HT1080 (cell line): ENCODE data around the gene PDZD2. TPM values are rescaled to one million over a fixed set of nuclear protein-coding genes. Genes with fewer than 3 reads are reported as not detected.
"Not testable (repeated sequence)": the region's sequence is repeated elsewhere in the genome, so short reads cannot be mapped to it uniquely, and the experiment has no call there.

ENCODE experiments used
- DNase-seq: peaks from one replicate; pipeline ENCODE4 v3.0.0-alpha.2; 2015; ENCODE audit warnings: low read depth
- polyA plus RNA-seq, 2 experiments: library from polyadenylated mRNA; depleted of rRNA; stranded (reverse); fragments of >200 nt; gene quantifications; 2 replicates each; pipeline ENCODE4 v1.2.3, GENCODE V29; 2015
- total RNA-seq: library from RNA; depleted of rRNA; stranded (reverse); fragments of >200 nt; shearing (Covaris generic); gene quantifications from 2 replicates; pipeline ENCODE4 v1.2.3, GENCODE V29; 2014; rRNA removed

The PDZD2 gene
- 0.87 and 1.1 TPM in 2 replicates for total RNA-seq
- polyA plus RNA-seq (2015; cell fraction: cytosol; rRNA removed), result 0.72 and 1.1 TPM in 2 replicates
- 1.3 and 3.9 TPM in 2 replicates for polyA plus RNA-seq (2015; cell fraction: nucleus; rRNA removed)

DNA sequence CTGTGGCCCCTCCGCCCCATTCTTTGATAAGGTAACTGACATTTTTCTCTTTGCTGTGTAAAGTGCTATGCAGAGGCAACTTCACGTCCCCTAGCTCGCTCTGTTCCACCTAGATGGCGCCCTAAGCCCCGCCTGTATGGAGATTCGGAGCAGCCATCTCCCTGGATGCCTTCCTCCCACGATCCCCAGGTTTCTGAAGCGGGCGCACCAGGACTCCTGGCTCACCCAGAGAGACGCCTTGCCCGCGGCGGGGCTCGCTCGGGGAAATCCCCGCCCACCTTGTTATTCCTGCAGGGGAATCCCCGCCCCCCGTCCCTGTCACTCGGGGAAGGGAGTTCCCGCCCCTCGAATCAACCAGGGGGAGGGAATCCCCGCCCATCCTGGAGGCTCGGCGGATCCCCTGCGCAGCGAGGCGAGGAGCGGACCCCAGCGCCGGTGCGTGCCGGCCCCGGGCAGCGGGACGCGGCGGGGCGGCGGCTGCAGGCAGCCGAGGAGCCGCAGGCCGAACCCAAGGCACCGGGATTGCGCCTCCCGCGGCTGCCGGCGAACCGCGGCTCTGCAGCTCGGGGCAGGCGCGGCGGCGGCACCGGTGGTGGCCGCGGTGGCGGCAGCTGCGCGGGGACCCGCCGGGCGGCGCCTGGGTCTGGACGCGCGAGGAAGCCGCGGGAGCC, at the start of gene PDZD2:
TSS of gene PDZD2 (plus strand) at position 384 of the 671 bp plus-strand sequence.
- DNase-seq, result peak; percentile 46

DNA sequence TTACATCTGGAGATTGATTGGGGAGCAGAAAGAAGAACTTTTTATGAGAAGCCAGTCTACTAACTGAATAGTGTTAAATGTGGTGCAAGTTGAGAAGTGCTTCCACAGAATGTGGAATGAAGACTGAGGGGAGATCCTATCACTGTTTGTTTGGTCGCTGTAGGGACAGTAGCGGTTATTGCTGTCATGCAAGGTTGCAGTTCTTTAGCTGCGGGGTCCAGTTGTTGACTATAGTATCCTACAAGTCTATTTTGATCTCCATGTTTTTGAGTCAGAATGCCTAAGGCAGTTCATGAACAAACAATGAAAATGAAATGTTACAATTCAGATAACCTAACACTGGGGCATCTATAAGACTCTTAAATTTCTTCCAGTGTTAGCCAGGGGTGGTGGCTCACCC, 45.3 kb upstream of the PDZD2 start:
- no peak for DNase-seq

DNA sequence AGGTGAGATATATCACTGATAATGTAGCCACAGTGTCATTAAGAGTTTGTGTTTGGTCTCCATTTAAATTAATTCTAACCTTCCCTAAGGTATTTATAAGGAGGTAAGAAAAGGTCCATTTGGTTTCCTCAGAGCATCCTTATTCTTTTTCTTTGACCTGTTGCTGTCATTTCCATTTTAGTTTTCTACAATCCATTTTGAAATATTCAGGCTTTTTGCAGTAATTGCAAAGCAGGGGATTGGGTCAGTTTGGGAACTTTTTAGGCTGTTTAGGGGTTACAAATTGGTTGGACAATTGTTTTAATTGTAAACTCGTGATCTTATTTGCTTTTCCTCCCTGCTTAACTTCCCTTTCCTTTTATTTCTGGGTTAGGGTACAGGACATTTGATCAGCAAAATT, 42.6 kb upstream of the PDZD2 start:
- no peak for DNase-seq

- DNase-seq, result no peak
These were observed 40.0 kb upstream of the PDZD2 start for GRCh38 chr5:31598640-31599611.

DNA sequence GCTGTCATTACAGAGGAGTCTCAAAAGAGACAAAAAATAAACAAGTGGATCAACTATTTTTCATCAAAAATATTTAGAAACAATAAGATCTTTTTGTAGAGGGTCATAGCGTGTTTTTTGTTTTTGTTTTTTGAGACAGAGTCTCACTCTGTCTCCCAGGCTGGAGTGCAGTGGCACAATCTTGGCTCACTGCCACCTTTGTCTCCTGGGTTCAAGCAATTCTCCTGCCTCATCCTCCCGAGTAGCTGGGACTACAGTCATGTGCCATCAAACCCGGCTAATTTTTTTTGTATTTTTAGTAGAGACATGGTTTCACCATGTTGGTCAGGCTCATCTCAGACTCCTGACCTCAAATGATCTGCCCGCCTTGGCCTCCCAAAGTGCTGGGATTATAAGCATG, 36.6 kb upstream of the PDZD2 start:
- not testable (repeated sequence) for DNase-seq

DNA sequence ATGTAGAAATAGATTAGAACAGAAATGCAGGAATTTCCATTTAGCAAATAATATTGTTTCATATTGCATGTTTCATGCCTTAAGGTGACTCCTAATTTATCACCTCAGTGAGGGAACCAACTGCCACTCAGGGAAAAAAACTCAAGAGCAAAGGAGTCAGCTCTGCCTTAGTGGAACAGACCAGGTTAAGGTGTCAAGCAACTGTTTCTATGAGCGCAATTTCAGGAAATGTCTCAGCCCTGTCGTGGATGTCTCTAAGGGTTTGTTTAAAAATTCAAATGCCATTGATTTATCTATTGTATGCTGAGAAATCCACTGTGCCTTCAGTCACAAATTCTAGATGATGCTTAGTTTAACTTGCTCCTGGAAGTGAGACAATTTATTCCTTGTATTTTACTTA, 34.7 kb upstream of the PDZD2 start:
- DNase-seq, result no peak

- no peak for DNase-seq
These were observed 34.3 kb upstream of the PDZD2 start for GRCh38 chr5:31604644-31605043.

GRCh38 chr5:31605920-31606319, 33.0 kb upstream of the PDZD2 start:
- no peak for DNase-seq

DNA sequence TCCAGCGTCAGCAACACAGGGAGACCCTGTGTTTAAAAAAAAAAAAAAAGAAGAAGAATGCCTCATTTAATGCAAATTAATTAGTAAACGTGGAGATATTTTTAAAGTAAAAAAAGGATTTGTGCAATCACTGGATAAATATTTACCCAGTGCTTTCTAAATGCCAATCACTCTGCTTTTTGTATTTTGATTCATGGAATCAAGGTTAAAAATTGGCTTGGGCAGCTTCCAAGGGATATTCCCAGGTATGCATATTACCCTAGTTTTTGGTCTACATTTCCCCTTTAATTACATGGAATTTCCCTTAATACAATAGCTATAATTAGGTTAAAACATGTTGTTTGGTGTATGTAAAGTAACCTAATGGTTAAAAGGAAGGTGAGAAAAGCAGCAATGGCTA, 31.4 kb upstream of the PDZD2 start:
- DNase-seq, result no peak

- DNase-seq, result no peak
These were observed 27.9 kb upstream of the PDZD2 start for GRCh38 chr5:31611002-31611401.

GRCh38 chr5:31613651-31614050, 25.3 kb upstream of the PDZD2 start:
- no peak for DNase-seq

GRCh38 chr5:31614151-31615020, 24.5 kb upstream of the PDZD2 start:
- DNase-seq, result no peak

- DNase-seq, result no peak
These were observed 21.1 kb upstream of the PDZD2 start for GRCh38 chr5:31617867-31618266.

DNA sequence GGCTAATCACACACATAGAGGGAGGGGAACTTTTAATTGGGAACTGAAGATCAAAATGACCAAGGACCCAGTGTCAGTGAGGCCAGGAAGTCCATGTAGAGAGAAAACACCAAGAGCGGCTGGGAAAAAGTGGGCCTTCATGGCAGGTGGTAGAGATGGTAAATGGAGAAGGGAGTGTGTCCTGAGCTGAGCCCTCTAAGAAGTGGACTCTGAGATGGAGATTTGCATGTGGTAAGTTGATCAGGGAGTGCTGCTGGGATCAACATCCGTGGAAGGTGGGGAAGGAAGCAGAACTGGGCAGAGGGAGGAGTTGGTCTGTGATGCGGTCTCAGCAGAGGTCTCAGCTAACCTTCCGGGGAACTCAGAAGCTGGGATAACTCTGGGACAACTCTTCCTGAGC, 18.9 kb upstream of the PDZD2 start:
- no peak for DNase-seq

DNA sequence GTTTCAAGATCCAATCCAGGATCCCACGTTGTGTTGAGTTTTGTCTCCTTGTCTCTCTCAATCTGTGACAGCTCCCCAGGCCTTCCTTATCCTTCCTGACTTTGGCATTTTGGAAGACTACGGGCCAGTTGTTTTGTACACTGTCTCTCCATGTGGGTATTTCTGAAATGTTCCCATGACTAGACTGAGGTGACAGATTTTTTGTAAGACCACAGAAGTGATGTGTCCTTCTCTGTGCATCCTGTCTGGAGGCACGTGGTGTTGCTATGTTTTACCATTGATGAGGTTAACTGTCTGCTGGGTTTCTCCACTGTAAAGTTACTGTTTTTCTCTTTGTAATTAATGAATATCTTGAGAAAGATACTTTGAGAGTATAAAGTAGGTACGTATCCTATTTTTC, 15.7 kb upstream of the PDZD2 start:
- no peak for DNase-seq

GRCh38 chr5:31625394-31625793, 13.5 kb upstream of the PDZD2 start:
- DNase-seq, result no peak

GRCh38 chr5:31626156-31626555, 12.8 kb upstream of the PDZD2 start:
- no peak for DNase-seq

DNA sequence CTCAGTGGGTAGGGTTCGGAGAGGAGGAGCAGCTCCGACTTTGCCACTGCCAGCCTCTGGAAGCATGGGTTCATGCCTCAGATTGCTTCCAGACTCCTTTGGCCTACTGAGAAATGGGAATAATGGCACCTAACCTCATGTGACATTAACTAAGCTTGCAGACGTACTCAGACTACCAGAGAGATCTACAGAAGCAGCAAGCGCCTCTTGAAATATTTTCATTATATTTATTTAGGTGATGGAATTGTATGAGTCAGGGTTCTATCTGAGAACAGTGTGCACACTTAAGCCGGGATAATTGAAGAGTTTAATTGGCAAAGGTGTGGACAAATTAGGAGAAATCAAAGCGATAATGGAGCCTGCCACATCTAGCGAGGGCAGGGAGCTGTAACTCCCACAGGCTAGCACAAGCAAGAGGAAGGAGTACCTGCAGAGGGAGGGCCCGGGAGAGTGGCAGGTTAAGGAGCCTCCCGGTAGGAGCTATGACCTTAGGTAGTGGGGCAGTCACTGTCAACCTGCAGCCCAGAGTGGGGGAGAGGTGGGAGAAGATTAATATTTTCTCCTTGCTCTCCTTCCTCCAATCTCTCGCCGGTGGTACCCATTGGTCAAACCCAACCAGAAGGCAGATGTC, 12.2 kb upstream of the PDZD2 start:
- no peak for DNase-seq

DNA sequence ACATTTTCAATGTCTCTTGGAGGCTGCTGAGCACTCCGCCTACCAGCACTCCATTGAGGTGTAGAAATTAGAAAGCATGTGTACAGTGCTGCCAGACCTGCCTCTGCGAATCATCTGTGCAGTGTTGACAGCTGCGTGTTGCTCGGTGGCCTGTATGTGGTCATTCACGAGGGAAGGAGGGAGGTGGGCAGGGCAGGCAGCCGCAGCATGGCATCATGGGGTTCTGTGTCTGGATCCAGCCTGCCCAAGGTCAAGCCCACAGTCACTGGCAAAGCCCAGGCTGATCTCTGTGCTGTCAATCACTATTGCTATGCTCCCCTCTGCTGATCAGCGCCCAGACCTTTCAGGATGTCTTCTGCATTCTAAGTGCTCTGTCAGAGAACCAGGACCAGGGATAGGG, 8.0 kb upstream of the PDZD2 start:
- DNase-seq, result no peak

- no peak for DNase-seq
These were observed 6.5 kb upstream of the PDZD2 start for GRCh38 chr5:31632460-31632859.

DNA sequence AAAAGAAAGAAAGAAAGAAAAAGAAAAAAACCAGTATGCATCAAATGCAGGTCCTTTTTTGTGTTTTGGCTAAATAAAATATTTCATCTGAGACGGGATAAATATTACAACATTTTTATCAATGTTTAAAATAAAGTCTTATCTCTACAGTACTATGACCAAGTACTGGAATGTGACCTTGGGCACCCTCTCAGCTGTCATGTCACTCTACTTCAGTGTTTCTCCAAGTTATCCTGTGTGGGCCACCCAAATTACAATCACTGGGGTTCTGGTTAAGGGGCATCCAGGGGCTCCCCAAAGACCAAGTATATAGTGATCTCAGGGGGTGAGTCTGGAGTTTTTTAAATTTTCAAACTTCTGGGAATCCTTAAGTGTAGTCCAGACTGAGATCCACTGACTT, 3.5 kb upstream of the PDZD2 start:
- no peak for DNase-seq
